NCI-H187 (cell line): Measurements from ENCODE around the gene SPINT2.

Source experiments
- DNase-seq, 2 experiments: peaks; one replicate each; lab custom pipeline; 2025; lab: John Stamatoyannopoulos, UW

Gene SPINT2

GRCh38 chr19:38267761-38268483 lies 3.5 kb downstream of the SPINT2 start:
- no peak for DNase-seq

- DNase-seq, result no peak
Measured at GRCh38 chr19:38268539-38268938, 4.2 kb downstream of the SPINT2 start.

GRCh38 chr19:38270587-38271167 lies 6.3 kb downstream of the SPINT2 start:
- DNase-seq, result no peak

GRCh38 chr19:38273499-38273898 lies 9.1 kb downstream of the SPINT2 start:
- DNase-seq, result no peak

- no peak for DNase-seq
Measured at GRCh38 chr19:38274739-38275138, 10.4 kb downstream of the SPINT2 start.

GRCh38 chr19:38276942-38277517 lies 12.7 kb downstream of the SPINT2 start:
- no peak for DNase-seq

- no peak for DNase-seq
Measured at GRCh38 chr19:38277549-38277948, 13.2 kb downstream of the SPINT2 start.

GRCh38 chr19:38277969-38278680 lies 13.8 kb downstream of the SPINT2 start:
- no peak for DNase-seq

GRCh38 chr19:38278751-38279150 lies 14.4 kb downstream of the SPINT2 start:
- no peak for DNase-seq

GRCh38 chr19:38280030-38280921 lies 15.9 kb downstream of the SPINT2 start:
- no peak for DNase-seq

GRCh38 chr19:38281811-38282566 lies 17.6 kb downstream of the SPINT2 start:
- DNase-seq, result no peak

GRCh38 chr19:38283271-38283670 lies 18.9 kb downstream of the SPINT2 start:
- no peak for DNase-seq

GRCh38 chr19:38284422-38284821 lies 20.0 kb downstream of the SPINT2 start:
- DNase-seq, result no peak

- DNase-seq, result no peak
Measured at GRCh38 chr19:38285567-38285966, 21.2 kb downstream of the SPINT2 start.

- no peak for DNase-seq
Measured at GRCh38 chr19:38287604-38288003, 23.2 kb downstream of the SPINT2 start.

GRCh38 chr19:38288123-38288855 lies 23.9 kb downstream of the SPINT2 start:
- DNase-seq, result no peak

GRCh38 chr19:38289955-38290354 lies 25.6 kb downstream of the SPINT2 start:
- DNase-seq, result no peak

GRCh38 chr19:38290631-38291147 lies 26.3 kb downstream of the SPINT2 start:
- DNase-seq, result no peak

GRCh38 chr19:38291855-38292254 lies 27.5 kb downstream of the SPINT2 start:
- DNase-seq, result no peak

GRCh38 chr19:38293281-38293680 lies 28.9 kb downstream of the SPINT2 start:
- DNase-seq, result no peak
